Ramos (cell line): ENCODE data around the gene C10orf90.
"Not testable (repeated sequence)": the region's sequence is repeated elsewhere in the genome, so short reads cannot be mapped to it uniquely, and the experiment has no call there.

Experiments
- in situ Hi-C: fragments of 300-500 bp; cut with MboI; formaldehyde crosslinking; loops from one replicate; pipeline ENCODE4 v1.14.3; 2022; ENCODE audit warnings: low sequenced_read_pairs; ENCODE audit not compliant: unreplicated experiment

Gene C10orf90

GRCh38 chr10:126384269-126384873, 286.1 kb downstream of the C10orf90 start:
- in situ Hi-C loops: no loop called here

- in situ Hi-C loops: no loop called here
Measured at GRCh38 chr10:126380352-126381076, 290.0 kb downstream of the C10orf90 start.

GRCh38 chr10:126379166-126379565, 291.3 kb downstream of the C10orf90 start:
- in situ Hi-C loops: not testable (repeated sequence)

- in situ Hi-C loops: no loop called here
Measured at GRCh38 chr10:126376956-126377355, 293.5 kb downstream of the C10orf90 start.

GRCh38 chr10:126375926-126376554, 294.5 kb downstream of the C10orf90 start:
- in situ Hi-C loops: no loop called here

GRCh38 chr10:126375299-126375698, 295.2 kb downstream of the C10orf90 start:
- in situ Hi-C loops: no loop called here
